ENCODE results near the gene KCNQ1. TPM values are rescaled to one million over a fixed set of nuclear protein-coding genes. Genes with fewer than 3 reads are reported as not detected.

Gene KCNQ1
- total RNA-seq, 4 donors from 2014 or later, result 0.89 to 2.2 (median 1.3) TPM

DNA sequence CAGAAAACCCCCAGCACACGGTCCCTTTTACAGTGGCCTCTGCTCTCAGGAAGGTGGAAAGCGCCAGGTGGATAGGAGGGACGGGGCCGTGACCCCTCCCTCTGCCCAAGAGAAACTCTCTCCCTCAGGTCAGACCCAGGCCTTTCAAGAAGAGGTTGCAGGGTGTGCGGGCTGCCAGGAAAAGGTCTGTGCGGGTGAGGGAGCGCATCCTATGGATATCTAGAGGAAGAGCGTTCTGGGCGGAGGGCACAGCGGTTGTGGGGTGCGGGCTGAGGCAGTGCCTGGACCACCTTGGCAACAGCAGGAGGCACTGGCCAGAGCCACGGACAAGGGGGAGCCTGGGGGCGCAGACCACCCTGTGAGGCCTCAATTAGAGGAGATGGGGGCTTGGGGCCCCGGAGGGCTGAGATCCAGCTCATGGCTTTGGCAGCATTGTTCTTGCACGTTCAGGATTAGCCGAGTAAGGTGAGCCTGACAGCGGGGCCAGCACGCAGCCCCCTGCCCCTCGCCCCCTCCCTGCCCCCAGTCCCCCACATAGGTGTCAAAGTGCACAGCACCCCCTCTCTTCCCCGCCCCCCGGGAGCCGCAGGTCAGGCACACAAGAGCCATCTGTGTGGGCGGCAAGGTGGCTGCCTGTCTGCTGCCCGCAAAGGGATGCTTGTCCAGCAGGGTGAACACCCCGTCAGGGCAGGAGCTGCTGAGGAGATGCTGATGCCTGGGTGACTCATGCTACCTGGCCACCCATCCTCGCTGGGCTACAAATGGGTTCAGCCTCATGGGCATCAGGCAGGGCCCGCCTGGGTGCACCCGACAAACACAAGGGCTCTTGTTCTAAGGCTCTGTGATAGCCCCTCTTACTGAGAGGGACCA, 347.8 kb downstream of the KCNQ1 start:
- Histone ChIP-seq H3K4me3 (no peak overlapping the region), H3K27me3 (peaks cover 33% of the 10 kb centered on the region), H3K27ac (no peak overlapping the region), H3K9me3 (no peaks in the 10 kb centered on the region), H3K36me3 (no peaks in the 10 kb centered on the region), H3K4me1 (peaks cover 14% of the 10 kb centered on the region)
- 85% methylated on average over 17 of the region's 28 CpGs for WGBS
- TF ChIP-seq POLR2AphosphoS5 (IDR thresholded peaks at IDR 0.05) (no peak), EP300 (IDR thresholded peaks at IDR 0.05) (no peak), POLR2A (IDR thresholded peaks at IDR 0.05) (no peak)
- TF ChIP-seq, protein P1, sequence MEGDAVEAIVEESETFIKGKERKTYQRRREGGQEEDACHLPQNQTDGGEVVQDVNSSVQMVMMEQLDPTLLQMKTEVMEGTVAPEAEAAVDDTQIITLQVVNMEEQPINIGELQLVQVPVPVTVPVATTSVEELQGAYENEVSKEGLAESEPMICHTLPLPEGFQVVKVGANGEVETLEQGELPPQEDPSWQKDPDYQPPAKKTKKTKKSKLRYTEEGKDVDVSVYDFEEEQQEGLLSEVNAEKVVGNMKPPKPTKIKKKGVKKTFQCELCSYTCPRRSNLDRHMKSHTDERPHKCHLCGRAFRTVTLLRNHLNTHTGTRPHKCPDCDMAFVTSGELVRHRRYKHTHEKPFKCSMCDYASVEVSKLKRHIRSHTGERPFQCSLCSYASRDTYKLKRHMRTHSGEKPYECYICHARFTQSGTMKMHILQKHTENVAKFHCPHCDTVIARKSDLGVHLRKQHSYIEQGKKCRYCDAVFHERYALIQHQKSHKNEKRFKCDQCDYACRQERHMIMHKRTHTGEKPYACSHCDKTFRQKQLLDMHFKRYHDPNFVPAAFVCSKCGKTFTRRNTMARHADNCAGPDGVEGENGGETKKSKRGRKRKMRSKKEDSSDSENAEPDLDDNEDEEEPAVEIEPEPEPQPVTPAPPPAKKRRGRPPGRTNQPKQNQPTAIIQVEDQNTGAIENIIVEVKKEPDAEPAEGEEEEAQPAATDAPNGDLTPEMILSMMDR (IDR thresholded peaks at IDR 0.05), result no peak
- DNase-seq (ENCODE audit: low spot score in 2 of 2), result peak; percentile 56 to 68

DNA sequence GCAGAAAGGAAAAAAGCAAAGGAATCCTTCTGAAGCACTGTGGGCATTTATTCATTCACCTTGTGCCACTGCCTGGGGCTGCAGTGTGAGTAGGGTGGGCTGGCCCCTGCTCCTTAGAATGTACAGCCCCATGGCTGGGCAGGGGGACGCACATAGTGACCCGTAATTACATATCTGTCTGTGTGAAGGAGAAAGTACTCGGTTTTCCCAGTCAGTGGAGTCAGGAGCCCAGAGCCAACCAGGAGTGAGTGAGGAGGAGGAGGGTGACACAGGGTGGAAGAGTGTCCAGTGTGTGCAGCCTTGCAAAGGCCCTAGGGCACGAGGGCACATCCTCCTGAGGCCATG, 348.9 kb downstream of the KCNQ1 start:
- no peak overlapping the region for H3K4me3 ChIP-seq
- peak in 1 of 2 donors; percentile 53 for DNase-seq (ENCODE audit: low spot score in 2 of 2)
- H3K9me3 ChIP-seq, result no peaks in the 10 kb centered on the region
- peaks cover 14% of the 10 kb centered on the region for H3K4me1 ChIP-seq
- no peak for TF ChIP-seq EP300 (IDR thresholded peaks at IDR 0.05)
- TF ChIP-seq, protein P1 (IDR thresholded peaks at IDR 0.05), result no peak
- H3K27ac ChIP-seq, result no peak overlapping the region
- 83% methylated on average over 4 of the region's 4 CpGs for WGBS
- no peaks in the 10 kb centered on the region for H3K36me3 ChIP-seq
- peaks cover 25% of the 10 kb centered on the region for H3K27me3 ChIP-seq

DNA sequence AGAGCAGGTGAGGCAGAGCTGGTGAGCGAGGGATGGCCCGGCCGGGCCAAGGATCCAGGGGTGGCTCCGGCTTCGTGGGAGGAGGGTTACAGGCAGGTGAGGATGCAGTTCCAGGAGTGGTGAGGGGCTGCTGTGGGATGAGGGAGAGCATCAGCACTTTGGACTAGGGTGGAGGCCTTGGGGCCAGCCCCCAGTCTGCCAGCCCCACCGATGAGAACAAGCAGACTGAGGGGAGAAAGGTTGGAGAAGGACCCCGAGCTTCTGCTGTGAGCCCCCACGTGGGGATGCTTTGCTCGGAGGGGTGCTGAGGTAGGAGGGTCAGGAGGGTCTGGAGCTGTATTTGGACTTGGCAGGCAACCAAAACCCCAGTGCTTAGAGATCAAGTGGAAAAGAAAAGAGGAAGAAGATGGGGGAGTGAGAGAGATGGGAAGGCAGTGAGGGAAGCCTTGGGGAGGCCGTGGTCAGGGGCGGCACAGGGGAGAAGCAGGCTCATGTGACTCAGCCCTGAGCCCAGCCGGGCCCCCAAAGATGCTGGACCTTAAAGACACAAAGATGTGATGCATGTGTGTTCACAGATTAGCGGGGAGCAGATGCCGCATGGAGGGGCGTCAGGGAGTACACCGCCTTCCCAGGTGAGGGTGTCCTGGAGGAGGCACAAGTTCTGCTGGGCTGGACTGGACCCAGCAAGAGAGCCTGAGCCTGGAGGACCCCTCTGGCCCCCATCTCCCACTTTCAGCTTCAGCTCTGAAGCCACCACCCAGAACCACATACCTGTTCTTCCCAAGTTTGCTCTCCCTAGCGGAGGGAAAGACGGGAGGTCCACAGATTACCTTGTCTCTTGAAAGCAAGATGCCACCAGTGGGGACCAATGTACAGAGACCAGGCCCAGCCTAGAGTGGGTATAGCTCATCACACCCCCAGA, 349.5 kb downstream of the KCNQ1 start:
- no peaks in the 10 kb centered on the region for H3K9me3 ChIP-seq
- no peak for TF ChIP-seq EP300 (IDR thresholded peaks at IDR 0.05)
- no peak for TF ChIP-seq POLR2A (IDR thresholded peaks at IDR 0.05)
- TF ChIP-seq, protein P1 (IDR thresholded peaks at IDR 0.05), result no peak
- no peak for TF ChIP-seq POLR2AphosphoS5 (IDR thresholded peaks at IDR 0.05)
- peak; percentile 48 to 67 for DNase-seq (ENCODE audit: low spot score in 2 of 2)
- peaks cover 11% of the 10 kb centered on the region for H3K4me1 ChIP-seq
- H3K27ac ChIP-seq, result no peak overlapping the region
- H3K36me3 ChIP-seq, result no peaks in the 10 kb centered on the region
- H3K27me3 ChIP-seq, result peaks cover 21% of the 10 kb centered on the region
- WGBS, result 89% methylated on average over 17 of the region's 18 CpGs
- H3K4me3 ChIP-seq, result no peak overlapping the region

DNA sequence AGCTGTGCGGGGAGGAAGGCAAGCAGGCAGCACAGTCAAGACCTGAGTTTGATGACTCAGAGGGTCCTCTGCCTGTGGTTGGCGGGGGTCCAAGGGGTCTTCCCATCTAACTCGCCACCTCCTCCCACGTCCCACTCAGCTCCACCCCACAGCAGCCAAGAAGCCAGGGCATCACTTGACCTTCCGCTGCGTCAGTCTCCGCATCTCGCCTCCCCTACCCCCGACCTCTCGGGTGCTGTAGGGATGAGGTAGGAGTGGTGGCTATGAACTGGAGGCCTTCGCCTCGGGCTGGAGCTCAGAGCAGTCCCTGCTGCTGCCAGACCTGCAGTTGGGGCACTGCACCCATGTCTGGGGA, 350.1 kb downstream of the KCNQ1 start:
- H3K4me1 ChIP-seq, result peaks cover 11% of the 10 kb centered on the region
- H3K36me3 ChIP-seq, result no peaks in the 10 kb centered on the region
- WGBS, result 87% methylated on average over 10 of the region's 12 CpGs
- H3K27me3 ChIP-seq, result peaks cover 21% of the 10 kb centered on the region
- DNase-seq (ENCODE audit: low spot score in 2 of 2), result peak; percentile 59 to 65
- TF ChIP-seq, protein P1 (IDR thresholded peaks at IDR 0.05), result no peak
- TF ChIP-seq EP300 (IDR thresholded peaks at IDR 0.05), result no peak
- TF ChIP-seq POLR2A (IDR thresholded peaks at IDR 0.05), result no peak
- TF ChIP-seq POLR2AphosphoS5 (IDR thresholded peaks at IDR 0.05), result no peak
- H3K27ac ChIP-seq, result no peak overlapping the region
- no peaks in the 10 kb centered on the region for H3K9me3 ChIP-seq
- no peak overlapping the region for H3K4me3 ChIP-seq

DNA sequence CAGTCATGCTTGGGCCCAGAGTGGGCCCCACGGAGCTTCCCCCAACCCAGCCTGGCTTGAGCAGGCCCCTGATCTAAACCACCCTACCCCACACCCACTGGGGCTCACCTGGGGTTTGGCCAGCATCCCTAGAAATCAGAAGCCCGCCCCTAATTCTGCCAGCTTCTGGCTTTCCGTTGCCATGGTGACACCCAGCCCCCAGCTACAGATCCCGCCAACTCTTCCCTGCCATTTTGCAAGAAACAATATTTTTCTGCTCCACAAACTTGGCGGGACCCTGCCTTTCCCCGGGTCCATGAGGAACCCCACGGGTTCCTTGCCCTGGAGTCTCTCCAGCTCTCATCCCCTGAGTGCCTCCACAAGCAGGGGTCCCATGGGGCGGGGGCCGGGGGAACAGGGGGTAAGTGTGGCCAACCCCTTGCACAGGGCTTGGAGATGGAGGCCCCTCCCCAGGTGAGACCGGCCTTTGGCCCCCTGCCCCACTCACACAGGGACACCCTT, 350.7 kb downstream of the KCNQ1 start:
- peaks cover 11% of the 10 kb centered on the region for H3K4me1 ChIP-seq
- H3K27me3 ChIP-seq, result peaks cover 19% of the 10 kb centered on the region
- H3K9me3 ChIP-seq, result no peaks in the 10 kb centered on the region
- no peak overlapping the region for H3K27ac ChIP-seq
- TF ChIP-seq POLR2AphosphoS5 (IDR thresholded peaks at IDR 0.05), result no peak
- no peak for TF ChIP-seq POLR2A (IDR thresholded peaks at IDR 0.05)
- TF ChIP-seq, protein P1 (IDR thresholded peaks at IDR 0.05), result no peak
- no peak for TF ChIP-seq EP300 (IDR thresholded peaks at IDR 0.05)
- WGBS, result 88% methylated on average over 10 of the region's 10 CpGs
- peak; percentile 54 to 73 for DNase-seq (ENCODE audit: low spot score in 2 of 2)
- no peak overlapping the region for H3K4me3 ChIP-seq
- H3K36me3 ChIP-seq, result no peaks in the 10 kb centered on the region
